G401.6 (cell line): ENCODE measurements around the gene AJAP1.

Experiments
- FAIRE-seq: peaks from 2 replicates; lab custom pipeline; 2012; peaks lifted over from hg19 to GRCh38; lab: Jason Lieb, UNC

AJAP1 gene

DNA sequence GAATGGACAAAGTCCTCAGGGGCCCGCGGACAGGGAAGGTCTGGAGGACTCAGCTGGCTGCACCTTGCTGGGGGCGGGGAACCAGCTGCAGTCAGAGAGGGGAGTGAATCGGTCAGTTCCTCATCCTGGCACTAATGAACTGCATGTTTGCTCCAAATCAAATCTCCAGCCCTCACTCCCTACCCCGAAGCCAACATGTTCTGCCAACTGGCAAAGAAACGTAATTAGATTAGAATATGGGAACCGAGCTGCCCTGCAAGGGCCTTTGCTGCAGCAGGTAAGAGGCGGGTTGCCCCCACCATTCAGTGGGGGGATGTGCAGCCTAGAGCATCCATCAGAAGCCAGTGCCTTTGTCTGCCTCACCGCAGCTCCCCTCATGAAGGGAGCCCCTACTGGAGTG, 121.1 kb downstream of the AJAP1 start:
- FAIRE-seq: no peak

DNA sequence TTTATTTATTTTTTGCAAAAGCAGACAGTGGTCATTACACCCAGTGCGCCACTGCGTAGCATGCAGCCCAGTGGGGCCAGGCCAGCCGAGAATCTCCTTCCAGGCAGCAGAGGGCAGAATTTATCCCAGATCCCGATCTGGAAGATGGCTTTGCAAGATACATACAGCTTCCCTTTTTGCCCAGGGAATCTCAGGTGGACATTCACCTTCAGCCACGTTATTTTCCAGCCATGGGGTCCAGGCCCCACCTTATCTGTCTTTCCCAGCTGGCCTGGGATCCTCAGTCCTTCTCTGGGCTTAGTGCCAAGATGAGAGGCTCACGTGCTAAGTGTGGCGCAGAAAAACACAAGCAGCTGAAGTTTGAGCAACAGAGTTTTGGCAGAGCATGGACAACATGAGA, 123.6 kb downstream of the AJAP1 start:
- FAIRE-seq: no peak

DNA sequence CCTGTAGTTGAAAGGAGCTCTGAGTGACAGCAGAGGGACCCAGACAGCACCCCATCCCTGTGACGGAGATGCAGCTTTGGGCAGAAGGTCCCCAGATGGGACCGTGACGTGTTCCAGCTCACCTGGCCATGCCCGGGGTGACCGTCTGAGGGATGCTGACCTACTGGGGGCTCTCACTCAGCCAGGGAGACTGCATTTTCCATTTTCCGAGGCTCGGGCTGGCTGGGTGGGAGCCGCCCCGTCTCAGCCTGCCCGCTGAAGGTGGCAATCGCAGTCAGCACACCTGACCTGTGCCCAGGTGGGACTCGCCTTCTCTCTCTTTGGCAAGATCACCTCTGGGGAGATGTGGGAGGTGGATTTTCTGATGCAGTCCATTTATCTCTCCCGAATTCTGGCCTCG, 127.2 kb downstream of the AJAP1 start:
- FAIRE-seq: no peak

DNA sequence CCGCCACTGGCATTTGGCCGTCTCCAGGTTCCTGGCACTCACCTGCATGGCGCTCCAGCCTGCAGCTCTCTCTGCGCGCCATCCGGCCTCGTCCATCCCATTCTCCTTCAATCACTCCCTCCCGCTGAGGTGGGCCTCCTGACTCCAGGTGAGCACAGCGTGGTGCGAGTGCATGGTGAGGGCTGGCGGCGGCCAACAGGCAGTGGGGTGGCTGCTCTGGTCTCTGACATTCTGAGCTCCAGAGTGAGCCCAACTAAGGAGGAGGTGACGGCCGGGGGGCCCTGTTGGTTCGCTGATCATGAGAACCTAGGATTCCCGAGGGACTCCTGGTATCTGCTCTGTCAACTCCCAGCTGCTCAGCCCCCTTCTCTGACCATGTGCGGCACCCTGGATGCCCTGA, 130.4 kb downstream of the AJAP1 start:
- FAIRE-seq: no peak

GRCh38 chr1:4786055-4786454, 131.6 kb downstream of the AJAP1 start:
- FAIRE-seq: no peak

DNA sequence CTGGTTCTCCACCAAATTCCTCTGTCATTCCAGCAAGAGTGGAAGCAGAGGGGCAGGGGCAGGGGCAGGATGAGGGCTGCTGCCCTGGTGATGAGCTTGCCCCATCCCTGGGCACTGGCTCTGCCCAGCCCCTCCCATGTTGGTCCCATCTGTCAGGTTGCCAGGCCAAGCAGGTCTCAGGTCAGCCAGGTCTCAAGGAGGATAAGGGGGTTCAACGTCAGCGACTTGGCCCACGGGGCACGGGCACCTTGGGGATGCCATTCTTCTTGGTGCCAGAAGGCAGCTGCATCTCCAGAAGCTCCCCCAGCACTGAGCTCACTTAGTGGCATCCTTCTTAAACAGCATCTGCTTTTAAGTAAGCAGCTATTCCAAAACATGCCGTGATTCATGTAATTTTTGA, 133.1 kb downstream of the AJAP1 start:
- FAIRE-seq: no peak

DNA sequence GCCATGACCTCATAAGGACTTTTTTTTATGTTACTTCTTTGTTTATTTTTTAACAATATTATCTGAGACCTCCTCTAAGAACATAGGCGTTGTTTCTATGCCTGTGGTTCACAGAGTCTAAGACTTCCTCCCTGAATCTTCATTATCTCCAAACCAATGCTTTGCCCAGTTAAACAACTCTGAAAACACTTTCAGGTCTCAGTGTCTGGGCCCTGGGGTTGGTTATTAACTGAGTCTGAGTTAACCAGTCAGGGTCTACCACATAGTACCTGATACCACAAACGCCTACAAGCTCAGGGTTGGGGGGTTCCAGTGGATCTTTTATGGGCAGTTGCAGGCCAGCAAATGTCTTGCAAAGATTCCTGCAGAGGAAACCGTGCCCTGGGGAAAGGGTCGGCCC, 138.2 kb downstream of the AJAP1 start:
- FAIRE-seq: no peak

- FAIRE-seq: no peak
Measured at GRCh38 chr1:4794020-4794780, 139.8 kb downstream of the AJAP1 start.

DNA sequence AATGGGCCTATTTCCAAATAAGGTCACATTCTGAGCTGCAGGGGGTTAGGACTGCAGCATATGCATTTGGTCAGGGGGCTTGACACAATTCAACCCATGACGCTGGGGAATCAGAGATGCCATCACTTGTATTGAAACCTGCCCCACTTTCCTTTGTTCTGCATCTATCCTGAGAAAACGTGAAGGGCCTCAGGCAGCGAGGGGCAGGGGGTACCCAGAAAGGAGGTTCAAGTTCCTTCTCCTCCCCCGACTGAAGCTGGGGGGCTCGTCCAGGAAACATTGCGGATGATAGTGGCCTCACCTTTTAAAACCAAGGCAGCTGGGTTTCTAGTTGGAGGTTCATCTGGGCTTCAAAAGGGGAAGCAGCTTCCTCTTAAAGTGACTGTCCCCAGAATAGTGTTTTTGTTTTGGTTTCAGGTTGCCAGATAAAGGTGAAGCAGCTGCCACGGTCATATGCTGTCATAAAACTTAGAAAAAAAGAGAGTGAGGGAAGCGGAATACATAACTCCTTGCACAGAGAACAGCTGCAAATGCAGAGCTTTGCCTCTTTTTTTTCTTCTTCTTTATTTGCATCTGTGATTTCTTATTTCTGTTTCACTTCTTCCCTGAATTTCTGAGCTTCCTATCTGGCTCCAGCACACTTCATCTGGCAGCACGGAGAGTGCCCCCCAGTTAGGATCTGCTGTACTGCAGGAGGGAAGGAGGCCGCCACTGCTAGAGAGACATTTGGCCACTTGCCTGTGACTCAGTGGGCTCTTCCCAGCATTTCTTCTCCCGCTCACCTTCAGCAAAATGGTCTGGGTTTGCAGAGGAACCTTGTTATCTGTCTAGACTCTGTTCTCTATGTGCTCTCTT, 142.0 kb downstream of the AJAP1 start:
- FAIRE-seq: no peak

DNA sequence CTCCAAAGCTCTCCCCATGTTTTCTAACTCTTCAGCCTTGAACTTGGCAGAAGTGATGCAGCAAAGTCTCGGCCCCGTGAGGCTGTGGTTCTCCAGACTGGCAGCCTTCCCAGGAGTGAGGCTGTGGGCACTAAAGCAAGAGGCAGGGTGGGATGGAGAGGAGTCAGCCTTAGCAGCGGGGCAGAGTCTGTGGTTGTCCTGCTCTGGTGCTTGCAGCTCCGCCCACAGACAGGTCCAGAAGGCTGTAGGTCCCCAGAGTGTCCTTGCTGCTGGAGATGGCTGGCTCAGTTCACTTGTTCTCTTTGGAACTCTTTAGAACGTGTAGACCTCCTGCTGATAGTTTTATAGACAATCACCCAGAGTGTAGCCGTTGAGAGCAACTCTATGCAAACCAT, 142.6 kb downstream of the AJAP1 start:
- no peak for FAIRE-seq

GRCh38 chr1:4797429-4797828, 143.0 kb downstream of the AJAP1 start:
- no peak for FAIRE-seq

- FAIRE-seq: no peak
Measured at GRCh38 chr1:4801192-4801924, 146.9 kb downstream of the AJAP1 start.

DNA sequence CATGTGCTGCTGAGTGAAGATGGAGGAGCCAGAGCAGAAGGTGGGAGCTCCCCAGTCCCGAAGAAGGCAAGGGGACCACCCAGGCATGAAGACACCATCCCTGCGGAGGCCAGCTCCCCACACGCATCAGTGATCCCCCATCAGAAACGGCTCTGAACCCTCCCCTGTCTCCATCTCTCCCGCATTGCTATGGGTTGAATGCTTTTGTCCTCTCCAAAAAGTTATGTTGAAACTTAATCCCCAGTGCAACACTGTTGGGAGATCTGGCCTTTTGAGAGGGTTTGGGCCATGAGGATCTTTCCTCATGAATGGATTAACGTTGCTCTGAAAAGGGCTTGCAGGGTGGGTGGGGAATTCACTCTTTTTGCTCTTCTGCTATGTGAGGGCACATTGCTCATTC, 147.6 kb downstream of the AJAP1 start:
- no peak for FAIRE-seq

GRCh38 chr1:4803335-4803734, 148.9 kb downstream of the AJAP1 start:
- FAIRE-seq: no peak

GRCh38 chr1:4805987-4806386, 151.6 kb downstream of the AJAP1 start:
- FAIRE-seq: no peak

GRCh38 chr1:4820543-4820942, 166.1 kb downstream of the AJAP1 start:
- FAIRE-seq: no peak

DNA sequence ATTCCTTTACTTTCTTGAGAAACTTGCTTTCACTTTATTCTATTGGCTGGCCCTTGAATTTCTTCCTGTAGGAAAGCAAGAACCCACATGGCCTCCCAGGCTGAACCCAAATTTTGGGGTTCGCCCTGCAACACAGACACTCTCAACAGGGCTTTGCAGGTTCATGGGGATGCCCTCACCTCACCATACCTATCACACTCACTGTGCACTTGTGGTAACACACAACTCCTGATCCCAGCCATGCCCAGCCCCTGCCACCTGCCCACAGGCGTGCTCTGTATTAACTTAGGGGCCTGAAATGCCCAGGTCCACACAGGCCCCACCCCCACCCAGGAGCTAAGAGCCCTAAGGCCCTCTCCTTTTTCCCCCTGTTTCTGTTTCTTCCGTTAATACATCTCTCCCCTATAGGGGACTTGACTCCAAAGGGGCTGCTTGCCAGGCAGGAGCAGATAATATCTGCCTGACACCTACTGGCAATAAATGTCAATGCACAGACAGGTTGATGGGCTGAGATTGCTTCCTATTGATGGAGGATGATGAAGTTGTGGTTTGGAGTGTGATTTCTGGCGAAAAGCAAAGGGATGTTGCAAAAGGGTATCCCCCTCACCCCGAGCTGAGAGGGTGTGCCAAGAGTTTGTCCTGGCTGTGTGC, 171.5 kb downstream of the AJAP1 start:
- no peak for FAIRE-seq

- no peak for FAIRE-seq
Measured at GRCh38 chr1:4830707-4831106, 176.3 kb downstream of the AJAP1 start.

DNA sequence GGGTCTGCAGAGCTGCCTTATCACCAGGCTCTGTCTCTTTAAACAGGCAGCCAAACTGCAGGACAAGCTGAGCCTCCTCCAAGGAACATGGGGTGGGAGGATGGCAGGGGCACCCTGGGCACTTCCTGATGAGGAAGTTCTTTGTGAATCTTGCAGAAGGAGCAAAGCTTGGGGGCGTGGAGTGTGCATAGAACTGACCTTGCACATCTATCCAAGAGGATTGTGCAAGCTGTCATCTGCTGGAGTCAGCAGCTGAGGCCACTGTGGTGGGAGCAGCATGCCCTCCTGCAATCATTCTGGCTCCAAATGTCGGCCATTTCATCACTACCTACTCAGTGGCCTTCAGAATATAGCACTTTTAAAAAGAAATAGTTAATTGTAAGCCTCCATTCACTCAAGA, 182.2 kb downstream of the AJAP1 start:
- no peak for FAIRE-seq

- no peak for FAIRE-seq
Measured at GRCh38 chr1:4837031-4837600, 182.7 kb downstream of the AJAP1 start.

DNA sequence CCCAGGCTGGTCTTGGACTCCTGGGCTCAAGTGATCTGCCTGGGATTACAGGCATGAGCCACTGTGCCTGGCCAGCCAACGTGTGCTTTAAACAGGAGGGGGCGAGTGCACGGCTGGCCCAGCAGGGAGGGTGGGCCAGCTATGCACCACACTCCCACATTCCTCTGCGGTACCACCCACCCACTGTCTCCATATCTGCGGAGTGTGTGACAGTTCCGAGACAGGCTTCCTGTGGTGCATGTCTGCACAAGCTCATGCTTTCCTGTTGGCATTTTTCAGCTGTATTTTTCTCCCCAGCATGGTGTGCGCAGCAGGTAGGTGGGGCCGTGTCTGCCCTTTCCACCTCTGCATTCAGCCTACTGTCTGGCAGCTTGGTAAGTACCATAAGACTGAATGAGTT, 183.3 kb downstream of the AJAP1 start:
- no peak for FAIRE-seq

- FAIRE-seq: no peak
Measured at GRCh38 chr1:4838231-4838630, 183.8 kb downstream of the AJAP1 start.
